PC-3 (cell line): ENCODE measurements around the gene TMX3.

ENCODE experiments used
- EZH2 ChIP-seq: fragments of 300-600 bp; sonication (generic); IDR thresholded peaks from one replicate; pipeline ENCODE4 v1.6.1; 2017; ENCODE audit warnings: antibody characterized with exemption, mild to moderate bottlenecking, low read length; ENCODE audit not compliant: unreplicated experiment
- EZH2phosphoT487 ChIP-seq: fragments of 300-600 bp; sonication (generic); IDR thresholded peaks from 2 replicates; pipeline ENCODE4 v1.6.1; 2018; ENCODE audit warnings: mild to moderate bottlenecking, antibody characterized with exemption, low read length, borderline replicate concordance
- TF ChIP-seq, protein P1 (sequence below): fragments of 300-600 bp; sonication (generic); conservative IDR thresholded peaks from 2 replicates; pipeline ENCODE4 v1.5.1; 2017; ENCODE audit warnings: antibody characterized with exemption, low read depth, mild to moderate bottlenecking, low read length

DNA sequence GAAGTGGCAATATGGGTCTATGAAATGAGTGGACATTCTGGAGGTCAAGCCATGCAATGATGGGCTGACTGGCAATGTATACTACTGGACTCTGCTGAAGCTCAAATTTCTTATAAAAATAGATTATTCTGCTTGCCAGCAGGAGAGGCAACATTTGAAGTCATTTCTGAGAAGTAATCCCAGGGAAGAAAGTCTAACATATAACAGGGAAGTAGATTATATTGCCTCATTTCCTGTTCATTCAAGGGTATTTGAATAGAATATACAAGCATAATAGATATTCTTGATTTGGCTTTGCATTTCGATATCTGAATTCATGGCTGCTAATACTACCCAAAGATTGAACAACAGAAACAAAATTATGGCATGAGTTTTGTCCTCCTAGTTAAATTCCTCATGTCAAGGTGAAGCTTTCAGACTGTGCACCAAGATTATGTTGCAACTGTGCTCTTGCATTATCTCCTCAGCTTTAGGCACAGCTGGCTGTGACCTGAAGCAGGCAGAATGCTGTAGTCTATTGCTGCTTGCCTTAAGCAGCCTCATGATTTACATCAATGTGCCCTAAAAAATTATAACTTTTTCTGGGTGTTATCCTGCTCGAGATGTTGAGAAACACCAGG lies 13.3 kb upstream of the TMX3 start:
- TF ChIP-seq, protein P1, sequence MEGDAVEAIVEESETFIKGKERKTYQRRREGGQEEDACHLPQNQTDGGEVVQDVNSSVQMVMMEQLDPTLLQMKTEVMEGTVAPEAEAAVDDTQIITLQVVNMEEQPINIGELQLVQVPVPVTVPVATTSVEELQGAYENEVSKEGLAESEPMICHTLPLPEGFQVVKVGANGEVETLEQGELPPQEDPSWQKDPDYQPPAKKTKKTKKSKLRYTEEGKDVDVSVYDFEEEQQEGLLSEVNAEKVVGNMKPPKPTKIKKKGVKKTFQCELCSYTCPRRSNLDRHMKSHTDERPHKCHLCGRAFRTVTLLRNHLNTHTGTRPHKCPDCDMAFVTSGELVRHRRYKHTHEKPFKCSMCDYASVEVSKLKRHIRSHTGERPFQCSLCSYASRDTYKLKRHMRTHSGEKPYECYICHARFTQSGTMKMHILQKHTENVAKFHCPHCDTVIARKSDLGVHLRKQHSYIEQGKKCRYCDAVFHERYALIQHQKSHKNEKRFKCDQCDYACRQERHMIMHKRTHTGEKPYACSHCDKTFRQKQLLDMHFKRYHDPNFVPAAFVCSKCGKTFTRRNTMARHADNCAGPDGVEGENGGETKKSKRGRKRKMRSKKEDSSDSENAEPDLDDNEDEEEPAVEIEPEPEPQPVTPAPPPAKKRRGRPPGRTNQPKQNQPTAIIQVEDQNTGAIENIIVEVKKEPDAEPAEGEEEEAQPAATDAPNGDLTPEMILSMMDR, result no peak
- TF ChIP-seq EZH2phosphoT487 (no peak), EZH2 (no peak)
